ENCODE data around the gene CBR3.

DNA sequence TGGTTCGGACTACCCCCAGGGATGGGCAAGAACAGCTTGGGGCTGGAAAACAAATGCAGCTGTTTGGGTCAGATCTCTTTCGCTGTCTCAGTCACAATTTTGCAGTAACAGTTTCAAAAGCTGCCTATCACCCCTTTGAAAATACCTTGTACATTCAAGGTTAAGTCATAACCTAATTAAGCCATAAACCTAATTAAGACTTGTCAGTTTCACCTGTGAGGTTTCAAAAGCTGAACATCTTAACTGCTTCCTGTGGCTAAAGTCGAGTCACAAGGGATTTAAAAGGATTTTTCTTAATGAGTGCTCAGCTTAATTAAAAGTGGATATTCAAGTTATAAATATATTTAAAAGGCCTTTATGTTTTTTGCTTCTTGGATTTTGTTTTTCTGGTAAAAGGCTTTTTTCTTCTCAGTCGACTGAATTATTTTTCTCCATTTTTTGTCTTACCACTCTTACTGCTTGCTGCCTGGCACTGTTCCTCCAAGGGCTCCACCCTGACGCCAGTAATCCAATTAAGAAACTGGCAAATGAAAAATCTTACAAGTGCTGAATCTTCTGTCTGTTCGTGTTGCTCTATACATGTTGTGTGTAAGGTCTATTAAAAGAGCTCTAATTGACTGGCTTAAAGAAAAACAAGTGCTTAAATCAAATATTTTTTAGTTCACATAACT is 33.8 kb upstream of the CBR3 start:
- TF ChIP-seq, protein P1, sequence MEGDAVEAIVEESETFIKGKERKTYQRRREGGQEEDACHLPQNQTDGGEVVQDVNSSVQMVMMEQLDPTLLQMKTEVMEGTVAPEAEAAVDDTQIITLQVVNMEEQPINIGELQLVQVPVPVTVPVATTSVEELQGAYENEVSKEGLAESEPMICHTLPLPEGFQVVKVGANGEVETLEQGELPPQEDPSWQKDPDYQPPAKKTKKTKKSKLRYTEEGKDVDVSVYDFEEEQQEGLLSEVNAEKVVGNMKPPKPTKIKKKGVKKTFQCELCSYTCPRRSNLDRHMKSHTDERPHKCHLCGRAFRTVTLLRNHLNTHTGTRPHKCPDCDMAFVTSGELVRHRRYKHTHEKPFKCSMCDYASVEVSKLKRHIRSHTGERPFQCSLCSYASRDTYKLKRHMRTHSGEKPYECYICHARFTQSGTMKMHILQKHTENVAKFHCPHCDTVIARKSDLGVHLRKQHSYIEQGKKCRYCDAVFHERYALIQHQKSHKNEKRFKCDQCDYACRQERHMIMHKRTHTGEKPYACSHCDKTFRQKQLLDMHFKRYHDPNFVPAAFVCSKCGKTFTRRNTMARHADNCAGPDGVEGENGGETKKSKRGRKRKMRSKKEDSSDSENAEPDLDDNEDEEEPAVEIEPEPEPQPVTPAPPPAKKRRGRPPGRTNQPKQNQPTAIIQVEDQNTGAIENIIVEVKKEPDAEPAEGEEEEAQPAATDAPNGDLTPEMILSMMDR (IDR thresholded peaks at IDR 0.05 in 4 of 5, conservative IDR thresholded peaks at IDR 0.05 in 1 of 5): no peak
- TF ChIP-seq POLR2A (IDR thresholded peaks at IDR 0.05): no peak
